Activated CD4-positive, alpha-beta T cell treated with anti-CD3 and anti-CD28 coated beads, Interleukin-10, Interleukin-2, amounts not matched to agents 100 ng/mL and 50 ng/mL, durations not matched to agents 16 hours and 8 hours (primary cell): ENCODE results near the gene MED27.

Source experiments
- DNase-seq: peaks from one replicate; pipeline ENCODE4 v3.0.0-alpha.2; 2020

MED27 gene

GRCh38 chr9:132079391-132080091 is at the start of gene MED27:
MED27 (minus strand) TSS chr9:132079867; CDS start chr9:132079844, 23 bp downstream.
- DNase-seq, result peak; percentile 94

- no peak for DNase-seq
Measured at GRCh38 chr9:132127888-132128534, 48.3 kb upstream of the MED27 start.

- no peak for DNase-seq
Measured at GRCh38 chr9:132126680-132127236, 47.1 kb upstream of the MED27 start.

- peak; percentile 40 for DNase-seq
Measured at GRCh38 chr9:132125944-132126679, 46.4 kb upstream of the MED27 start.

GRCh38 chr9:132125361-132125760 is 45.7 kb upstream of the MED27 start:
- no peak for DNase-seq

GRCh38 chr9:132124800-132125199 is 45.1 kb upstream of the MED27 start:
- no peak for DNase-seq

GRCh38 chr9:132121021-132121420 is 41.4 kb upstream of the MED27 start:
- DNase-seq, result no peak

- DNase-seq, result no peak
Measured at GRCh38 chr9:132117694-132118093, 38.0 kb upstream of the MED27 start.

- no peak for DNase-seq
Measured at GRCh38 chr9:132116583-132116982, 36.9 kb upstream of the MED27 start.

GRCh38 chr9:132114102-132114707 is 34.5 kb upstream of the MED27 start:
- peak; percentile 32 for DNase-seq

GRCh38 chr9:132109291-132109690 is 29.6 kb upstream of the MED27 start:
- no peak for DNase-seq

GRCh38 chr9:132108728-132109127 is 29.1 kb upstream of the MED27 start:
- no peak for DNase-seq

- DNase-seq, result no peak
Measured at GRCh38 chr9:132099741-132100407, 20.2 kb upstream of the MED27 start.

GRCh38 chr9:132099167-132099566 is 19.5 kb upstream of the MED27 start:
- DNase-seq, result no peak

GRCh38 chr9:132094314-132094791 is 14.7 kb upstream of the MED27 start:
- DNase-seq, result no peak

GRCh38 chr9:132090771-132091170 is 11.1 kb upstream of the MED27 start:
- no peak for DNase-seq

GRCh38 chr9:132087438-132088030 is 7.9 kb upstream of the MED27 start:
- no peak for DNase-seq

GRCh38 chr9:132082188-132082587 is 2.5 kb upstream of the MED27 start:
- DNase-seq, result no peak

- no peak for DNase-seq
Measured at GRCh38 chr9:132078699-132079356, 839 bp downstream of the MED27 start.

GRCh38 chr9:132077881-132078698 is 1.6 kb downstream of the MED27 start:
- DNase-seq, result peak; percentile 52

- no peak for DNase-seq
Measured at GRCh38 chr9:132075853-132076252, 3.8 kb downstream of the MED27 start.
